ENCODE measurements around the gene CUL9.
A peak's percentile ranks its signal among the peaks of the same experiment; 100 is the strongest.

CUL9 gene

DNA sequence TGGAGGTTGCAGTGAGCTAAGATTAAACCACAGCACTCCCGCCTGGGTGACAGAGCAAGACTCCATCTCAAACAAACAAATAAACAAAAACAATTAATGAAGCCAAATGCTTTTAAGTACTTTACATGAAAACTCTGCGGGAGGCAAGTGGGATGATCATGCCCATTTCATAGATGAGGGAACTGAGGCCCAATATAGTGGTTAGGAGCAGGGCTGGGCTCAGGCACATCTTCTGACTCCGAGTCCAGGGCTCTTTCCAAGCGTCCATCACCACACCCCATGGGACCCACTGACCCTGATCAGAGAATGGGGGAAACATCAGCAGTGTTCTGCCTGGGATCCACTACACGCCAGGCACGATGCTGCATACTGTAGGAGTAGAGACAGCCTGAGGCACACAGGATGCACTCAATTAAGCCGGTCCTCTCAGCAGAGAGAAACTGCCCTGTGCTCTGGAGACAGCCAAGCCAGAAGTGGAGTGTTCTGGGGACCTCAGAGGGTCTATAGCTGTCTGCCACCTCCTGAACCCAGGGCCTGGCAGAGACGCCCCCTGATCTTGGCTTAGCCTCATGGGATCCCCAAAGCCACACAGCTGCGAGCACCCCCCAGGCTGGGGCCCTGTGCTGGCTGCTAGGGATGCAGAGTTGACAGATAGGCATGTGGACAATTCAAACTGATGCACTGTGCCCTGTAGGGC, 74.8 kb downstream of the CUL9 start:
- DNase-seq (ENCODE audit: low spot score), result no peak

DNA sequence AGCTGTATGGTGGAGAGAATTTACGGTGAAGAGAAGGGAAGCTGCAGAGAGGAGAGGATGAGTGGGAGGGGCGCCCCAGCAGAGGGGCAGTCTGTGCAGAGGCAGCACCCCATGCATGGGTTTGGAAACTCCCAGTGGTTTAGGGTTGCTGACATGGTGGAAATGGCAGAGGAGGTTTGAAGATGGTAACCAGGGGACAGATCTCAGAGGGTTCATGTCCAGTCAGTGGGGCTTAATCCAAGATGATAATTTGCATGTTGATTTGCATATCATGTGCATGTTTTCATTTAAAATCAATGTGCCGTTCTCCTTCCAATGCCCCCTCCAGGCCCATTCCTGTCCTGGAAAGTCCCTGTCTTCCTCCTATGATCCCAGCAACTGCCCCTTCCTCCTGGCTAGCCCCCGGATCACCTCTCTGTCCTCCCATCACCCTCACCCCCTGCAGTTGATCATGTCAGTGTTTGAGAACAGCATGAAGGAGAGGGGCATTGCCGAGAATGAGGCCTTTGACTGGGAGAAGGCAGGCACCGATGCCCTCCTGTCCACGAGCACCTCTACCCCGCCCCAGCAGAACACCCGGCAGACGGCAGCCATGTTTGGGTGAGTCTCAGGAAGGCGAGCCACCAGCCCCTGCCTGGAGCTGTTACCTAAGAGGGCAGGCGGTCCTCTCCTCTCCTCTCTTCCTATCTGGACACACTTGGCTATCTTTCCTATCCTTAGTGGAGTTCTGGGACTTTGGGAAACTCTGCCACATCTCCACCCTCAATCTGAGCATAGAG, 75.6 kb downstream of the CUL9 start:
- no peak for DNase-seq (ENCODE audit: low spot score)

DNA sequence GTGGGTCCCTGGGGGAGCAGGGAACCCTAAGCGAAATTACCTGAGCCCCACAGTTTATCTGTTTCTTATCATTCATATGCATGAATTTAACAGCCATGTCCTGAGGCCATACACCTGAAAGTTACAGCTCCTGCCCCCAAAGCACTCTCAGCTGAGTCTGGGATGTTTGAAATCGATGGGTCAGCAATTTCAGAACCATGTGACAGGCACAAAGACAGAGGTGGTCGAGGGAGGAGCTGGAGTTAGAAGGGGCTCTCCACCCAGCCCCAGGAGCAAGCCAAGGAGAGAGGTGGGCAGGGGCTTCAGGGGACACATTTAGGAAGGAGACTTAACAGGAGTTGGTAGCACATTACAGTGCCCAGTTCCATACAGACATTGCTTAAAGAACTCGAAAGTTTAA, 76.2 kb downstream of the CUL9 start:
- DNase-seq (ENCODE audit: low spot score), result no peak

DNA sequence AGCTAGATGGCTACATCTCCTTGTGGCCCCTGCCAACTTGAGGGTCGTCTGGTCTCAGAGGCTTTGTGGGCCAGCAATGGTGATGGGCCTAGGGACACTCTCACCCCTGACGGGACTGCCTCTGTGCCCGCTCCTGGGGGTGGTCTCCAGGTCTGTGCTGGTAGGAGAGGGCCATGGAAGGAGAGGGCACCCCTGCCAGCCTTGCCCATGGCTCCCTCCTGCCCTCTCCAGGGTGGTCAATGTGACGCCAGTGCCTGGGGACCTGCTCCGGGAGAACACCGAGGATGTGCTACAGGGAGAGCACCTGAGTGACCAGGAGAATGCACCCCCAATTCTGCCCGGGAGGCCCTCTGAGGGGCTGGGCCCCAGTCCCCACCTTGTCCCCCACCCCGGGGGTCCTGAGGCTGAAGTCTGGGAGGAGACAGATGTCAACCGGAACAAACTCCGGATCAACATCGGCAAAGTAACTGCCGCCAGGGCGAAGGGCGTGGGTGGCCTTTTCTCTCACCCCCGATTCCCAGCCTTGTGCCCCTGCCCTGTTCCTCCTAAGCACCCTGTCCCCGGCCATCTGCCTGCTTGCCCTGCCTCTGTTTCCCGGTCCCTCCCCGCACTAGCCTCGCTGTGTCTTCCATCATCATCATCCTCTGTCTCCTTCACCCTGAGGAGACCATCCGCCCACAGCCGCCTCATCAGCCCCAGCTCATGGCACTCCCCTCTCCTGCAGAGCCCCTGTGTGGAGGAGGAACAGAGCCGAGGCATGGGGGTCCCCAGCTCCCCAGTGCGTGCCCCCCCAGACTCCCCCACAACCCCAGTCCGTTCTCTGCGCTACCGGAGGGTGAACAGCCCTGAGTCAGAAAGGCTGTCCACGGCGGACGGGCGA, 77.1 kb downstream of the CUL9 start:
- no peak for DNase-seq (ENCODE audit: low spot score)

DNA sequence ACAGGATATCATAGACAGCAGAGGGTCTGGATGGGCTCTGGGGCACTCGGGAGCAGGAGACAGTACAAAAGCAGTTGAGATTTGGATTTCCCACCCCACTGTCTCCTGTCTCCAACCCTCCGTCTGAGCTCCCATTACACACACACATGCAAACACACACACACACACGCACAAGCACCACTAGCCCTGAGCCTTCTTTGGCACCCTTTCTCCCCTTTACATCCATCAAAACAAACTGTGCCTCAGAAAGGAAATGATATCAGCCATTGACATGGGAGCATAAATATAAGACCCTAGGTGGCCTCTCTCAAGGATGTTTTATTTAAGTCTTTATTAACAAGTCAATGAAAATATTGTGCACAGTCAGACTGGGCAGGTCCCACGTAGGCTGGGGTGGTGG, 78.8 kb downstream of the CUL9 start:
- no peak for DNase-seq (ENCODE audit: low spot score)

DNA sequence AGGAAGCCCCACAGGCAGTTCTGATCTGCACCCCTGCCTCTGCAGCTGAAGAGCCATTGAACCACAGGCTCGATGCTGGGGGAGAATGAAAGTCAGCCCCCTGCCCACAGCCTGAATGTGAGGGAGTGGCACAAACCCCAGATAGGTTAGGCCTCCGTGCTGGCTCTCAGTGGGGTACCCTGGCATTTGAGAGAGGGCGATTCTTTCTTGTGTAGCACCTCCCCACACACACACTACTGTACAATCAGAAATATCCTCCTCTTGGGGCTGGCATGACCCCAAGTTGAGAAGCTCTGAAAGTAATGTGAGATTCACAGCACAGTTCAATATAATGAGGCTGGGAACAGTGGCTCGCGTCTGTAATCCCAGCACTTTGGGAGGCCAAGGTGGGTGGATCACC, 79.2 kb downstream of the CUL9 start:
- no peak for DNase-seq (ENCODE audit: low spot score)

DNA sequence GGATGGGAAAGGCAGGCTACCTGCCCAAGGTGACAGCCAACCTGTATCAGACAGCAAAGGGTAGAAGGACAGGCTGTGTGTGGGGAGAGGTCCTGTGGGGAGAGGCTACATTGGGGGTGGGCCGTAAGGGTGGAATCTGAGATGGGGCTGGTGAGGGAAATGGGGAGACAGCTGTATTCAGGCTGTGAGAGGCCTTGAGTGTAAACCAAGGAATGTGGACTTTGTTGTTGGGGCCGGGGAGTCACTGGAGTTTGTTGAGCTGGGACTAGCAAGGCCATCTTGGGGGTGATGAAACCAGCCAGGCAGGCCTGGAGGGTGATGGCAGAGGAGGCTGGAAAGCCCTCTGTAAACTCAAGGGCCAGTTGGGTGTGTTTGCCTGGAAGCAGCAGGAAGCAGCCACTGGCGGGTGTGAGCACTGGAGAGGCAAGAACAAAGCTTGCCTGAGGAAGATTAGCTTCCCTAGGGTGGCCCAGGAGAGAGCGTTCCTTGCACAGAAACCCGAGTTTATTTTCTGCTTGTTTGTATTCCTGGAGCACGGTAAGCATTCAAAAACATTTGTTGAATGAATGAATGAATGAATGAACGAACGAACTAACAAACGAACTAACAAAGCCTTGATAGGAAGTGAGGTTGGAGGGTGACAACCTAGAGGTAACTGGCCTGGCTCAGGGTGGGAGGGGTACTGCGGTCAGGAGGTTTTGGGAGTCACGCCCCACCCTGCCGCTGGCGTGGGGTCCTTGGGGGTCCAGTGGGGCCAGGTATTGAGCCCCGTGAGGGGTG, 80.2 kb downstream of the CUL9 start:
- DNase-seq (ENCODE audit: low spot score), result no peak

DNA sequence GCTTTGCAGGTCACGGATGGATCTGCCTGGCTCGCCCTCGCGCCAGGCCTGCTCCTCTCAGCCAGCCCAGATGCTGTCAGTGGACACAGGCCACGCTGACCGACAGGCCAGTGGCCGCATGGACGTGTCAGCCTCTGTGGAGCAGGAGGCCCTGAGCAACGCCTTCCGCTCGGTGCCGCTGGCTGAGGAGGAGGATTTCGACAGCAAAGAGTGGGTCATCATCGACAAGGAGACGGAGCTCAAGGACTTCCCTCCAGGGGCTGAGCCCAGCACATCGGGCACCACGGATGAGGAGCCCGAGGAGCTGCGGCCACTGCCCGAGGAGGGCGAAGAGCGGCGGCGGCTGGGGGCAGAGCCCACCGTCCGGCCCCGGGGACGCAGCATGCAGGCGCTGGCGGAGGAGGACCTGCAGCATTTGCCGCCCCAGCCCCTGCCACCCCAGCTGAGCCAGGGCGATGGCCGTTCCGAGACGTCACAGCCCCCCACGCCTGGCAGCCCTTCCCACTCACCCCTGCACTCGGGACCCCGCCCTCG, 80.9 kb downstream of the CUL9 start:
- no peak for DNase-seq (ENCODE audit: low spot score)

DNA sequence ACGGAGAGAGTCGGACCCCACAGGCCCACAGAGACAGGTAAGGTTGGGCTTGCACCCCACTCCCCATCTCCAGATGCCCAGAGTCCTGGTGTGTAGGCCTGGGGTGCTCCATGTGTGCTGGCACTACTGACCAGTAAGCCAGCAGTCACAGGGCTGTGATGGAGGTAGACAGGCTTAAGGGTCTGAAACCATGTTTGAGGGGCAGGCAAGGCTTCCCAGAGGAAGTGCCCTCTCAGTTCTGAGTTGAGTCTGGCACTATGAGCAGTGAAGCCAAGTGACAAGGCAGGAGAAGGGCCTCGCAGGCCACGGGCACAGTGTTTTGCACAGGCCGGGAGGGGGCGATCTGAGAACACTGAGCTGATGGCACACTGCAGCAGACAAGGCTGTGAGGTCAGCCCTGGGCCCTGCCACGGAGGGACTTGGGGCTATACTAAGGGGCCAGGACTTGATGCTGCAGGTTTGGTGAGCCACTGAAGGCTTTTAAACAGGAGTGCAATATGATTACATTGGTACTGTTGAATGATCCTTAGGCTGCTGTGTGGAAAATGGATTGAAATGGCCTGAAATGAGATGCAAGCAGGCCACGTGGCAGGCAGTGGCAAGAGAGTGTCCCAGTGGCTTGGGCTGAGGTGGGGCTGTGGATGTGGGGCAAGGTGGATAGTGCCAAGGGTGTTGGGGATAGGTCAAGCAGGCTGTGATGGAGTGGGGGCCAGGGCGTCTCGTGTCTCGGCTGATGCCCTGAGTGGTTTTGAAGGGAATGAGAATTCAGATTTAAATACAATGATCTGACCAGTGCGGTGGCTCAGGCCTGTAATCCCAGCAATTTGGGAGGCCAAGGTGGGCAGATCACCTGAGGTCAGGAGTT, 81.5 kb downstream of the CUL9 start:
- DNase-seq (ENCODE audit: low spot score), result peak; percentile 38

DNA sequence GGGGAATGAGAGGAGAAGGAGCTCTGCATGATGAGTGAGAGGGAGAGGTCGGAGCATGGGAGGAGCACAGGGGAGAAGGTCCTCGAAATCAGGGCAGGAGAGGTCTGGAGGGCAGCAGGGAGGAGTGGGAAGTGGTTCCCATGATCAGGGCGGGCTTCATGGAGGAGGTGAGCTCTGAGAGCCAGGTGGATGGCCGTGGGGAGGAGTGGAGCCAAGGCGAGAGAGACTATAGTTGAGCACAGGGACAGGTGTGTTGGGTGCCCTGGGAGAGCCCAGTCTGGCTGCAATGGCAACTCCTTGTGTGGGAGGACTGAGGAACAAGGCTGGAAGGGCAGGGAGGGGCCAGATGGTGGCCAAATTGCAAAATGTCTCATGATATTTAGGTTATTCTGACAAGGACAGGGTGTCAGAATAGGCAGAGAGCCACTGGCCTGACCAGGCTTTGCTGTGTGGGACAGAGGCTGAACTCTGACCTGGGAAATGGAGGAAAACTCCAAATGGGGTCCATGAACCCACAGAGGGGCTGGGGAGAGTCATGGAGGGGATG, 82.7 kb downstream of the CUL9 start:
- DNase-seq (ENCODE audit: low spot score), result no peak

DNA sequence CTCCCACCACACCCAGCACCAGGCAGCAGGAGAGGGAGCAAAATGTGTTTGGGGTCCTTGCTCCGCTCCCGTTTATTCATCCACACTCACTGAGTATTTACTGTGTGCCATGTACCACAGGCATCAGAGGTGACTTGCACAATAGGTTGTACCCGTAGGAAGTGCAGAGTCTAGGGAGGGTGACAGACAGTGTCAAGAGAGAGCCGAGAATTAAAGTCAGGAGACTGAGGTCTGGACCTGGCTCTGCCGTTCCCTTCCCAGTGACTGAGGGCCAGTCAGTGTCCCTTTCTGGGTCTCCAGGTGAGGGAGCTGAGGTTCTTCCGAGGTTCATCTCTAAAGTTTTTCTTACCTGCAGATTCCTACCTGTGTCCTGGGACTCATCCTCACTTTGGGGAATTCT, 83.6 kb downstream of the CUL9 start:
- DNase-seq (ENCODE audit: low spot score), result no peak

DNA sequence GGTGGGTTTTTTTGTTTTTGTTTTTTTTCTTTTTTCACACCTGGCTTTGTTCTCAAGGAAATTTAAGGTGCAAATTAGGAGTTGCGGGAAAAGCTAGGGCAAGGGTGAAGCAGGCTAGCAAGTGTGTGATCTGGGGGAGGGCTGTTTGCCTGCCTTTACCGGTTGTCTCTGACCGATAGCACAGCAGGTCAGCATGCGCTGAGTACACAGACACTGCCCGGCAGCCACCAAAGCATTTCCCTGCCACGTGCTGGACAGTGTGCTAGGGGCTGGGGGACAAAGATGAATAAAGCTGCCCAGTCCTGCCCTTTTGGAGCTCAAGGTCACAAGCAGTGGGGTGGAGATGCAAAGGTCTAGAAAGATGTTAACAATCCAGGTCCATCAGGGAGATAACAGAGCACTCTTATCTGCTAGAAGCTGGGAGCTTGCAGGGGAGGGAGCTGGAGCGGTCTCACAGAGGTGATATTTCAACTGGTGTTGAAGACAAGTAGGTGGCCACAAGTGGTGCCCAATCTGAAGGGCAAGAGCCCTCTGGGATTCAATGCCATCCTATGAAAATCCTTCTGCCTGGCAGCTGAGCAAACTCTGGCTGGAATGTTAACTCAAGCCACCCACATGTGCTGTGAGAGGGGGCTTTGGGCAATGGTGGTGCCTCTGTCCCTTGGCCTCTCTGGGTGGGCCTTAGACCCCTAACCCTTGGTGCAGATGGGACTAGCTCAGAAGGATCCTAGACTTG, 85.8 kb downstream of the CUL9 start:
- DNase-seq (ENCODE audit: low spot score), result no peak

DNA sequence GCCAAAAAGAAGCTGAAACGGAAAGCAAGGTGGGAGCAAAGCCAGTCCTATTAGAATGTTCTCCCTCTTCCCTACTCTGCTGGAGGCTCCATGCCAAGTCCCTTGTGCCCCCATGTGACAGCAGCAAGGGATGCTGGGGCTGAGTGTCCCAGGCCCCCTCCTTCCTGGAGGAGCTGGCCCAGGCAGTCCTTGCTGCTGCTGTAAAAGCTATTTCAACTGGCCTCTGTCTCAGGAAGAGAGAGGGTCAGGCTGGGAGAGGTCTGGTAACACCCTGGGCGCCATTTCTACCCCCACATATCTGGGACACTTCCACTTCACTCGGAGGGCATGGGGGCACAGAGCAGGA, 86.3 kb downstream of the CUL9 start:
- no peak for DNase-seq (ENCODE audit: low spot score)

DNA sequence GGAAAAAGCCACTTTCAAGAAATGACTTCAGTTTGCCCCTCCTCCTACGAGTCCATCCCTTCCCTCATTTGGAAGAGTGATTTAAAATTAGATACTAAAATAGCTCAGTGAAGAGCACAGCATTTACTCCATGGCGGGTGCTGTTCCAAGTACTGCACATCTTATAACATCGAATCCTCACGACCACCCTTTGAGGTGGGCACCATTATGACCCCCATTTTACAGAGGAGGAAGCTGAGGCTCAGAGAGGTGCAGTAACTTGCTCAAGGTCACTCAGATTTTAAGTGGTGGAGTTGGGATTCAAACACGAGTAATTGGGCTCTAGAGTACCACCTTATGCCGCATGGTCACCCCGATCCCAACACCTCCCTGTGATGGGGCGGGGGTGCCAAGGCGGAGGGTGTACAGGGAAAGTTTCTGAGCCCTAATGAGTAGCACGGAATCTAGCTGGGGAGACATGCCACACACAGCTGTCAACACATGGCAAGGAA, 86.8 kb downstream of the CUL9 start:
- DNase-seq (ENCODE audit: low spot score), result no peak

DNA sequence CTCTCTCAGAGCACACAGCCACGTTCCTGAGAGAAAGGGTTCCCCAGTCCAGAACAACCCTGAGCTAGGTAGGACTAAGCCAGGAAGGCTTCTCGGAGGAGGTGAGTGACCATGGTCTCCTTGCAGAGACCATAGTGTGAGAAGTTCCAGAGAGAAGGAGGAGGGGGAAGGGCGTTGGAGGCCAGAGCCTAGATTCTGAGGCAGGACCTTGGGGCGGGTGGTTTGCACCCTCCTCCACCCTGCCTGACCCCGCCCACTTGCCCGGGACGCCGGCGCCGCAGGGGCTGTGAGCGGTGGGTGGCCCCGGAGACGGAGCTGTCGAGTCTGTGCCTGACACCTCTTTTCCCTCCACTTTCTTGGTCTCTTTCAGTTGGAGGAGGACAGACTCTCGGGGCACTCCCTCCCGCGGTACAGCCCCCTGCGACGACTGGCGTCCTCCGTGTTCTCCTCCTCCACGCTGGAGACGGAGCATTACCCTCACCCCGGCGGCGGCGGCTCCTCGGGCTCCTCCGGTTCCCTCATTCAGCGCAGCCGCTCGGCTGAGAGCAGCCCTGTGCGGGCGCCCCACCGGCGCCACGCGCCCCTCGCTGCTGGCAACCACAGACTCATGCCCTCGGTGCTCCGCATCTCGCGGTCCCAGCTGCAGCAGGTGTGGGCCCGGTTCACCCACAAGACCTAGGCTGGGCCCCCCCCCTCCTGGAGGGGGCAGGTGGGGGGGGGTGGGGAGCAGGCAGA, 87.4 kb downstream of the CUL9 start:
- DNase-seq (ENCODE audit: low spot score), result no peak

DNA sequence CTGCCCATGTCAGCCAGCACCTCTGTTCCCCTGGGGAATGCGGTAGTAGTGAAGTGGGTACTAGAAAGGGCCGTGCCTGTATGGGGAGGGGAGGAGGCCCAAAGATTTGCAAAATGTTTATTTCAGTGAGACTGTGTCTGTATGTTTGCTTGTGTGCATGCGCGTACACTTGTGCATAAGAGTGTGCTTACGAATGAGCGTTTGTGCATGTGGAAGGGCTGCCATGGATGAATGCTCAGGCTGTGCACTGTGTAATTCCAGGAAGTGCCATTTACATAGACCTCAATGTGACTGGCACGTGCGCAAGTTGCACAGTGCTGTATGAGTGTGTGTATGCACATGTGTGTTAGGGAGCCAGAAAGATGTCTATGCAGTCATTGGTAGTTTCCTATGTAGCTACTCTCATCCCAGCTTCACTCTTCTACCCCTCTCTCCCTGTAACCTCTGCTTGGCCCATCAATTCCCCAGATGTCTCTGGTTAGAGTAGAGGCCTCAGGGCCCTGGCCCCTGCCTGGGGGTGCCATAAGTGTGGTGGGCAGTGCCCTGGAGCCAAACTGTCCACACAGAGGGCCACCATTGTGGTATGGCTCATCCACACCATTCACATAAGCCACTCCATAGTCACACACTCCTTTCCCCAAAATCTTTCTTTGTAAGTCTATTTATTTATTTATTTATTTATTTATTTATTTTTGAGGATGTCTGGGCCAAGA, 89.3 kb downstream of the CUL9 start:
- no peak for DNase-seq (ENCODE audit: low spot score)

DNA sequence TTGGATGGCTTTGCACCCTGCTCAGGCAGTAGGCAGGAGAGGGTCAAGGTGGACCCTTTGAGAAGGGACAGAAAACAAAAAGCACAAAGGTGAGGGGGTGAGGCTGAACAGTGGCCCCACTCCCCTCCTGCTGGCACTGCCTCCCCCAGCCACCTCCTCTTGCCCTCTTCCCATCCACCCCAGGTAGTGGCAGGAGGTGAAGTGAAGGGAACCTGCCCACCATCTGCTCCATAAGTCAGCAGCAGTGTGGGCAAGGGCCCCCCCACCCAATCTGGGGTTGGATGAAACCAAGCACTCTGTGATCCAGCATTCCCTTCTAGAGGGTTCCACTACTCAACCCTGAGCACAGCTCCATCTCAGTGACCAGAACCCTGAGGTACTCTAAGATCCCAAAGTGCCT, 89.9 kb downstream of the CUL9 start:
- no peak for DNase-seq (ENCODE audit: low spot score)

DNA sequence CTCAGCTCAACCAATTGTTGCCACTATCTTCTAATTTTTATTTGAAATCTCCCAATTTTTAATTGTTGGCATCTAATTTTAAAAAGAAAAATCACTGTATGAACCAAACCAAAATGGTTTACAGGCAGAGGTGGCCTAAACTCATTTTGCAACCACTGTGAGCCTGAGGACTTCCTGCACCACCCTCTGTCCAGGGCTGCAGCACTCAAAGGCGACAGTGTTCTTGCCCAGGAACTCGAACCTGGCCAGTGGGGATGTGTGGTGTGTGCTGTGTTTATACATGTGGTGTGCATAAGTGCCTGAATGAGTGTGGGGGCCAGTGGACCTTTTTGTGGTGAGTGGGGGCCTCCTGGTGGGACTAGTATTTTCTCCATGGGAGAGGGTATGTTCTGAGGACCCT, 91.7 kb downstream of the CUL9 start:
- DNase-seq (ENCODE audit: low spot score), result no peak

All from hematopoietic multipotent progenitor cell treated with erythropoietin and hydrocortisone succinate and interleukin-3 and kit ligand, for 17 days (in vitro differentiated cells).